K562 (cell line): ENCODE data around the gene KXD1. TPM values are rescaled to one million over a fixed set of nuclear protein-coding genes. Genes with fewer than 3 reads are reported as not detected.

Experiments used
- ARID1B ChIP-seq: fragments of 450-650 bp; IDR thresholded peaks from 2 replicates; pipeline ENCODE4 v1.6.1; 2016; ENCODE audit warnings: antibody characterized with exemption, mild to moderate bottlenecking, inconsistent platforms
- BHLHE40 ChIP-seq: IDR thresholded peaks from 2 replicates; pipeline ENCODE4 v1.6.1; 2011; ENCODE audit warnings: low read length, improper control_type of control experiment
- CBX1 ChIP-seq: sonication (generic); IDR thresholded peaks from 2 replicates; pipeline ENCODE4 v1.6.1; 2016; ENCODE audit warnings: antibody characterized with exemption, low read depth, mild to moderate bottlenecking
- CHD2 ChIP-seq: IDR thresholded peaks from 2 replicates; pipeline ENCODE4 v1.6.1; 2011; ENCODE audit warnings: low read depth, low read length
- CREM ChIP-seq: IDR thresholded peaks from 2 replicates; pipeline ENCODE4 v1.6.1; 2014; ENCODE audit warnings: antibody characterized with exemption, low read depth
- FOXK2 ChIP-seq, 2 experiments: fragments of 450-650 bp; IDR thresholded peaks in 1 of 2; conservative IDR thresholded peaks in 1 of 2; 2 replicates each; pipeline ENCODE4 v1.6.1; 2016; ENCODE audit warnings: low read depth in 2 of 2, mild to moderate bottlenecking in 1 of 2
- HLTF ChIP-seq: fragments of 450-650 bp; IDR thresholded peaks from 2 replicates; pipeline ENCODE4 v1.6.1; 2016
- KDM5B ChIP-seq: fragments of 200-600 bp; sonication (generic); IDR thresholded peaks from 2 replicates; pipeline ENCODE4 v1.6.1; 2012; ENCODE audit warnings: low read depth, mild to moderate bottlenecking, moderate library complexity, low read length, control low read depth, inconsistent platforms; ENCODE audit not compliant: insufficient replicate concordance
- MAZ ChIP-seq, 2 experiments: fragments of 450-650 bp in 1 of 2; sonication (generic) in 1 of 2; formaldehyde crosslinking; IDR thresholded peaks in 1 of 2; conservative IDR thresholded peaks in 1 of 2; 2 replicates each; pipeline versions ENCODE4 v1.4.0 to v1.5.0; 2020; ENCODE audit warnings: mild to moderate bottlenecking in 1 of 2, missing genetic modification reagents in 1 of 2
- MCM2 ChIP-seq: fragments of 450-650 bp; IDR thresholded peaks from 2 replicates; pipeline ENCODE4 v1.6.1; 2017; ENCODE audit warnings: low read depth, mild to moderate bottlenecking
- MEIS2 ChIP-seq: fragments of 450-650 bp; IDR thresholded peaks from 2 replicates; pipeline ENCODE4 v1.6.1; 2014; ENCODE audit warnings: mild to moderate bottlenecking; ENCODE audit not compliant: partially characterized antibody
- NFXL1 ChIP-seq: fragments of 450-650 bp; formaldehyde crosslinking; IDR thresholded peaks from 2 replicates; pipeline ENCODE4 v1.4.0; 2021; ENCODE audit warnings: mild to moderate bottlenecking
- POLR2B ChIP-seq: fragments of 450-650 bp; IDR thresholded peaks from 2 replicates; pipeline ENCODE4 v1.6.1; 2018; ENCODE audit warnings: low read depth; ENCODE audit not compliant: partially characterized antibody
- RBBP5 ChIP-seq: fragments of 200-600 bp; sonication (generic); IDR thresholded peaks from 2 replicates; pipeline ENCODE4 v1.6.1; 2012; ENCODE audit warnings: borderline replicate concordance, mild to moderate bottlenecking, low read length, control low read depth, inconsistent platforms; ENCODE audit not compliant: insufficient read depth, poor library complexity, severe bottlenecking
- RBM25 ChIP-seq: fragments of 200-400 bp; formaldehyde crosslinking; IDR thresholded peaks from 2 replicates; pipeline ENCODE4 v1.6.1; 2018; ENCODE audit warnings: low read length, low read depth, moderate library complexity; ENCODE audit not compliant: severe bottlenecking
- SMARCA5 ChIP-seq: fragments of 450-650 bp; IDR thresholded peaks from 2 replicates; pipeline ENCODE4 v1.6.1; 2016
- TAF1 ChIP-seq: IDR thresholded peaks from 2 replicates; pipeline ENCODE4 v1.6.1; 2011; ENCODE audit warnings: mild to moderate bottlenecking, low read length, moderate library complexity; ENCODE audit not compliant: insufficient read depth, control insufficient read depth, severe bottlenecking; ENCODE audit errors: extremely low read depth
- TAF15 ChIP-seq: fragments of 200-400 bp; formaldehyde crosslinking; IDR thresholded peaks from 2 replicates; pipeline ENCODE4 v1.6.1; 2017; ENCODE audit warnings: mild to moderate bottlenecking, low read depth, low read length, moderate library complexity
- THAP12 ChIP-seq: fragments of 250-450 bp; sonication (Bioruptor Pico); IDR thresholded peaks from 2 replicates; pipeline ENCODE4 v1.9.0; 2021; ENCODE audit warnings: mild to moderate bottlenecking, inconsistent platforms
- TSHZ1 ChIP-seq: fragments of 250-450 bp; sonication (Bioruptor Pico); IDR thresholded peaks from 2 replicates; pipeline ENCODE4 v1.4.0; 2020; ENCODE audit warnings: mild to moderate bottlenecking, moderate library complexity
- ZNF75A ChIP-seq: fragments of 450-650 bp; formaldehyde crosslinking; IDR thresholded peaks from 2 replicates; pipeline ENCODE4 v1.4.0; 2020; ENCODE audit warnings: mild to moderate bottlenecking
- polyA plus RNA-seq, 8 experiments: library from polyadenylated mRNA; depleted of rRNA in 4 of 8; stranded (reverse) in 5 of 8; unstranded in 3 of 8; fragments of >200 nt; fragmentation: Nextera tagmentation in 2 of 8; fragmentation: Illumina TruSeq in 1 of 8; extraction: Ambion mirVana in 2 of 8; extraction: Trizol in 1 of 8; gene quantifications; 2 replicates each; pipeline versions ENCODE4 v1.2.1 to v1.2.3, GENCODE V29; 2011 to 2014; ENCODE audit warnings: inconsistent platforms in 1 of 8, missing spikeins in 1 of 8
- total RNA-seq, 7 experiments: library from RNA; depleted of rRNA in 6 of 7; stranded (reverse); fragments of >200 nt in 6 of 7; fragmentation: Illumina TruSeq in 2 of 7; extraction: Trizol in 2 of 7; gene quantifications; 2 replicates each; pipeline versions ENCODE4 v1.2.1 to v1.2.3, GENCODE V29; 2011 to 2021; ENCODE audit warnings: low replicate concordance in 1 of 7

KXD1 gene
- total and polyA plus RNA-seq, 9 of the 15 experiments (the other 6 are each of a cell fraction or from before 2014, with no cell fraction given), result 21.9 to 210 (median 118) TPM

- TF ChIP-seq TAF15 (no peak), ARID1B (0 out of 2 replicates have a peak, but pooled peaks have one; percentile 30), BHLHE40 (0 out of 2 replicates have a peak, but pooled peaks have one; percentile 5), SMARCA5 (no peak), RBM25 (peak; percentile 95), FOXK2 (conservative IDR thresholded peaks at IDR 0.05 in 1 of 2, IDR thresholded peaks at IDR 0.05 in 1 of 2; ENCODE audit: low read depth in 2 of 2) (peak; percentile 78 to 92; a peak in 3 of 4 replicates), MCM2 (no peak), MEIS2 (peak; percentile 99), TSHZ1 (CRISPR knock-in tag) (no peak), HLTF (no peak), THAP12 (CRISPR knock-in tag) (no peak), CBX1 (no peak), RBBP5 (no peak), CHD2 (no peak), KDM5B (peak; percentile 78), TAF1 (peak; percentile 5), NFXL1 (CRISPR knock-in tag) (no peak), POLR2B (peak; percentile 33), ZNF75A (CRISPR knock-in tag) (no peak), CREM (peak; percentile 67; the same call in 1 of the 2 replicates), MAZ (CRISPR knock-in tag; conservative IDR thresholded peaks at IDR 0.05 in 1 of 2, IDR thresholded peaks at IDR 0.05 in 1 of 2) (peak in 1 of 2 experiments; percentile 62; a peak in 1 of 4 replicates)
These were observed 35.4 kb upstream of the KXD1 start (continued) for GRCh38 chr19:18522124-18522861.
